22Rv1 (cell line): ENCODE results near the gene KCNQ1.

Experiments used
- CTCF ChIP-seq: fragments of 450-650 bp; IDR thresholded peaks from 2 replicates; pipeline ENCODE4 v1.5.1; 2017; ENCODE audit warnings: mild to moderate bottlenecking
- ZFX ChIP-seq: fragments of 450-650 bp; IDR thresholded peaks from 2 replicates; pipeline ENCODE4 v1.6.1; 2017; ENCODE audit warnings: antibody characterized with exemption, borderline replicate concordance

GRCh38 chr11:2789331-2789730 lies 344.5 kb downstream of the KCNQ1 start:
- TF ChIP-seq CTCF (no peak), ZFX (no peak)
